Memory B cell (primary cell): ENCODE measurements around the gene SLC47A1.

Source experiments
- ATAC-seq: fragments of 150-1000 bp; cut with Tn5 transposase; 2 replicates; pipeline ENCODE4 v1.10.0; 2021; ENCODE audit warnings: low read depth, mild to moderate bottlenecking, moderate library complexity
- DNase-seq, 2 donors: peaks; one replicate each; pipeline ENCODE4 v3.0.0; 2022; ENCODE audit warnings: low spot score in 2 of 2
- H3K27ac Mint-ChIP-seq: one replicate; pipeline ENCODE4 v1.8.0; 2022; ENCODE audit warnings: mild to moderate bottlenecking, moderate library complexity, mixed read lengths
- H3K27me3 Mint-ChIP-seq: one replicate; pipeline ENCODE4 v1.8.0; 2022; ENCODE audit warnings: mixed read lengths
- H3K36me3 Mint-ChIP-seq: one replicate; pipeline ENCODE4 v1.8.0; 2022; ENCODE audit warnings: mild to moderate bottlenecking, mixed read lengths
- H3K4me1 Mint-ChIP-seq: one replicate; pipeline ENCODE4 v1.8.0; 2022; ENCODE audit warnings: mixed read lengths
- H3K4me3 Mint-ChIP-seq: one replicate; pipeline ENCODE4 v1.8.0; 2022; ENCODE audit warnings: mild to moderate bottlenecking, moderate library complexity, mixed read lengths
- H3K9me3 Mint-ChIP-seq: one replicate; pipeline ENCODE4 v1.8.0; 2022; ENCODE audit warnings: mixed read lengths

Gene SLC47A1

DNA sequence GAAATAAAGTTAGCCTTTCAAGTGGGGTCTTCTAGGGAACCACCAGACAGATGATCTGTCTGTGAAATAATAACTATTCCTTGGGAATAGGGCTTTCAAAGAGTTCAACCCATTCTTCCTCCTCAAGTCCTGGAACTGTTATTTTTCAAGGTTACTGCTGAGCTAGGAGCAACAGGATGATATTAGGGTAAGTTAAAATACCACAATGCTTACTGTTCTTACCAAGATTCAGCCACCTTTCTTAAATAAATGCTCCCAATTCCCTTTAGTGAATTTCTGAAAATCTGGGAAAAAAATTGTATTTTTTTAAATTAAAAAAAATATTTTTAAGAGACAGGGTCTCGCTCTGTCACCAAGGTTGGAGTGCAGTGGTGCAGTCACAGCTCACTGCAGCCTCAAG lies 88.0 kb downstream of the SLC47A1 start:
- ATAC-seq, result no peak
- Mint-ChIP-seq H3K36me3 (peaks cover 13% of the 10 kb centered on the region), H3K27me3 (peaks cover 3% of the 10 kb centered on the region), H3K9me3 (peaks cover 21% of the 10 kb centered on the region), H3K4me3 (no peak overlapping the region), H3K4me1 (no peaks in the 10 kb centered on the region), H3K27ac (no peak overlapping the region)
- no peak for DNase-seq

DNA sequence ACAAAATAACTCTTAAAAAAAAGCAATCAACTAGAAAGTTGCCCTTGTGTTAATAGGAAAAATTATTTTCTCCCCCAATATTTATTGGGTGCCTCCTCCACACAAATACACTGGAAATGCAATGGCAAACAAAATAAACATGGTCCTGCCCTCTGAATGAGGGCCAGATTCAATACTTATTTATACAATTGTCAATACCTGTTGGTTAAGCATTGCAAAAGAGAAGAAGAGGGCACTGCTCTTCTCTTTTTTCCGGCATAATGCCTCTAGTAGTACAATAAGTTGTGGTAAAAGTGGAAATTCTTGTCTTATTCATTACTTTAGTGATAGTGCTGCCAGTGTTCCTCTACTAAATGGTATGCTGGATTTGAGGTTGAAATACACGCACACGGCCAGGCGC lies 92.4 kb downstream of the SLC47A1 start:
- ATAC-seq (no peak), DNase-seq (no peak)
- Mint-ChIP-seq H3K27me3 (peaks cover 4% of the 10 kb centered on the region), H3K4me1 (no peaks in the 10 kb centered on the region), H3K36me3 (no peaks in the 10 kb centered on the region), H3K27ac (no peak overlapping the region), H3K4me3 (no peak overlapping the region), H3K9me3 (no peaks in the 10 kb centered on the region)
